Neutrophil (primary cell): Measurements from ENCODE around the gene IL6.
"Not testable (repeated sequence)": the region's sequence is repeated elsewhere in the genome, so short reads cannot be mapped to it uniquely, and the experiment has no call there.

Experiments used
- H3K27ac ChIP-seq: fragments of 200-600 bp; sonication (generic); 2 replicates; pipeline ENCODE4 v1.5.1; 2016; ENCODE audit warnings: mild to moderate bottlenecking, moderate library complexity
- H3K27me3 ChIP-seq: fragments of 200-600 bp; sonication (generic); 2 replicates; pipeline ENCODE4 v1.6.0; 2016; ENCODE audit warnings: mild to moderate bottlenecking
- H3K36me3 ChIP-seq: fragments of 200-600 bp; sonication (generic); 2 replicates; pipeline ENCODE4 v1.5.1; 2017
- H3K4me1 ChIP-seq, 2 experiments: fragments of 200-600 bp in 1 of 2; sonication (generic) in 1 of 2; 1 replicate in 1 of 2; 2 replicates in 1 of 2; pipeline versions ENCODE4 v1.5.1 to v1.6.1; 2013 to 2016; ENCODE audit warnings: low read depth in 1 of 2, low read length in 1 of 2, mild to moderate bottlenecking in 1 of 2, moderate library complexity in 1 of 2; ENCODE audit not compliant: control insufficient read depth in 1 of 2, insufficient read depth in 1 of 2
- H3K4me3 ChIP-seq, 2 experiments: fragments of 200-600 bp in 1 of 2; sonication (generic) in 1 of 2; 1 replicate in 1 of 2; 2 replicates in 1 of 2; pipeline ENCODE4 v1.5.1; 2013 to 2016; ENCODE audit warnings: low read depth in 1 of 2, low read length in 1 of 2, mild to moderate bottlenecking in 1 of 2, moderate library complexity in 1 of 2
- H3K9me3 ChIP-seq: fragments of 200-600 bp; sonication (generic); 2 replicates; pipeline ENCODE4 v1.5.1; 2016
- CTCF ChIP-seq: fragments of 200-600 bp; sonication (generic); IDR thresholded peaks from 2 replicates; pipeline ENCODE4 v1.5.1; 2016; ENCODE audit warnings: antibody characterized with exemption

The IL6 gene

GRCh38 chr7:22702516-22702915 lies 24.5 kb upstream of the IL6 start:
- H3K36me3 ChIP-seq: no peaks in the 10 kb centered on the region
- no peaks in the 10 kb centered on the region for H3K9me3 ChIP-seq
- H3K4me3 ChIP-seq: no peak overlapping the region
- no peaks in the 10 kb centered on the region for H3K27me3 ChIP-seq
- H3K4me1 ChIP-seq: peaks cover 5 to 9% of the 10 kb centered on the region in 2 experiments
- no peak for TF ChIP-seq CTCF
- no peak overlapping the region for H3K27ac ChIP-seq

- H3K36me3 ChIP-seq, H3K27ac ChIP-seq, H3K4me1 ChIP-seq, H3K9me3 ChIP-seq, H3K4me3 ChIP-seq, H3K27me3 ChIP-seq: not testable (repeated sequence)
These were observed 23.7 kb upstream of the IL6 start for GRCh38 chr7:22703107-22703855.

GRCh38 chr7:22703978-22704610 lies 22.9 kb upstream of the IL6 start:
- not testable (repeated sequence) for H3K4me1 ChIP-seq, H3K27me3 ChIP-seq, H3K4me3 ChIP-seq, H3K27ac ChIP-seq, H3K36me3 ChIP-seq, H3K9me3 ChIP-seq

GRCh38 chr7:22704722-22705121 lies 22.3 kb upstream of the IL6 start:
- not testable (repeated sequence) for H3K27ac ChIP-seq, H3K36me3 ChIP-seq

GRCh38 chr7:22705874-22706273 lies 21.1 kb upstream of the IL6 start:
- H3K4me3 ChIP-seq, H3K36me3 ChIP-seq, H3K4me1 ChIP-seq, H3K27me3 ChIP-seq, H3K27ac ChIP-seq, H3K9me3 ChIP-seq: not testable (repeated sequence)

More at GRCh38 chr7:22704722-22705121, 22.3 kb upstream of the IL6 start:
- H3K4me1 ChIP-seq, H3K9me3 ChIP-seq, H3K27me3 ChIP-seq, H3K4me3 ChIP-seq: not testable (repeated sequence)

GRCh38 chr7:22707026-22707691 lies 19.8 kb upstream of the IL6 start:
- not testable (repeated sequence) for H3K27me3 ChIP-seq, H3K27ac ChIP-seq, H3K9me3 ChIP-seq, H3K4me3 ChIP-seq, H3K4me1 ChIP-seq, H3K36me3 ChIP-seq

- H3K27ac ChIP-seq: not testable (repeated sequence)
These were observed 18.8 kb upstream of the IL6 start for GRCh38 chr7:22708214-22708613.

GRCh38 chr7:22708677-22709061 lies 18.3 kb upstream of the IL6 start:
- not testable (repeated sequence) for H3K4me1 ChIP-seq, H3K27ac ChIP-seq, H3K4me3 ChIP-seq, H3K9me3 ChIP-seq, H3K36me3 ChIP-seq, H3K27me3 ChIP-seq

More at GRCh38 chr7:22708214-22708613, 18.8 kb upstream of the IL6 start:
- not testable (repeated sequence) for H3K9me3 ChIP-seq, H3K4me1 ChIP-seq, H3K36me3 ChIP-seq, H3K27me3 ChIP-seq, H3K4me3 ChIP-seq

GRCh38 chr7:22709062-22709829 lies 17.8 kb upstream of the IL6 start:
- not testable (repeated sequence) for H3K27ac ChIP-seq, H3K4me3 ChIP-seq, H3K36me3 ChIP-seq, H3K27me3 ChIP-seq, H3K9me3 ChIP-seq, H3K4me1 ChIP-seq
